A673 (cell line): ENCODE results near the gene COA1.

Source experiments
- EZH2 ChIP-seq: fragments of 200-600 bp; sonication (generic); IDR thresholded peaks from 2 replicates; pipeline ENCODE4 v1.6.1; 2017; ENCODE audit warnings: borderline replicate concordance, low read depth, mild to moderate bottlenecking, mixed read lengths, antibody characterized with exemption, low read length; ENCODE audit not compliant: poor library complexity, severe bottlenecking
- TF ChIP-seq, protein P1 (sequence below): fragments of 300-800, 200-600 bp; sonication (generic); conservative IDR thresholded peaks from 2 replicates; pipeline ENCODE4 v1.5.1; 2017; ENCODE audit warnings: low read depth, mild to moderate bottlenecking, antibody characterized with exemption, low read length, moderate library complexity, mixed read lengths

DNA sequence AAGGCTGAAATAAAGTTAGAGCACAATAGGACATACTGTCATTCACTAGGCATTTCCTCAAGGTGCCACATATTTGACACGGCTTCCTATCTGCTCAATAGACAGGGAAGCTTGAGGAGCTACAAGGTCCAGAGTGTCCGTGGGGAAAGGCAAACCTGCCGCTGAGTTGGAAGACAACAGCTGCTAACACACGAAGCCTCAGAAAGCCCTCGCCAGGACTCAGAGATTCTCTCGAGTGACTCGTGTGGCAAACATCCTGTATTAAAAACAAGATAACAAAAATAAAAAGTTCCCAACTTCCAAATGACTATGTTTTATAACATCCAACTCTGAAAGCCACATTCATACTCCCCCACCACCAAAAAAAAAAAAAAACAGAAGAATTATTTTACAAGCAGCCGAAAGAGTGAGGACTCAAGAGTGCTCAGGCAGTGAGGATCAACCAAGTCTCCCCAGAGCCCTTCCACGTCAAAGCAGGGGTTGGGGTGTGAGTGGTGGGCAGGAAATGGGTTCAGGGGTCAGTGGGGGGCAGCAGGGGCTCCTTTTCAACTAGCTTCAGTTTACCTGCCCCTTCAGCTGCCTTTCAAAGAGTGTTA is 78.8 kb downstream of the COA1 start:
- TF ChIP-seq, protein P1, sequence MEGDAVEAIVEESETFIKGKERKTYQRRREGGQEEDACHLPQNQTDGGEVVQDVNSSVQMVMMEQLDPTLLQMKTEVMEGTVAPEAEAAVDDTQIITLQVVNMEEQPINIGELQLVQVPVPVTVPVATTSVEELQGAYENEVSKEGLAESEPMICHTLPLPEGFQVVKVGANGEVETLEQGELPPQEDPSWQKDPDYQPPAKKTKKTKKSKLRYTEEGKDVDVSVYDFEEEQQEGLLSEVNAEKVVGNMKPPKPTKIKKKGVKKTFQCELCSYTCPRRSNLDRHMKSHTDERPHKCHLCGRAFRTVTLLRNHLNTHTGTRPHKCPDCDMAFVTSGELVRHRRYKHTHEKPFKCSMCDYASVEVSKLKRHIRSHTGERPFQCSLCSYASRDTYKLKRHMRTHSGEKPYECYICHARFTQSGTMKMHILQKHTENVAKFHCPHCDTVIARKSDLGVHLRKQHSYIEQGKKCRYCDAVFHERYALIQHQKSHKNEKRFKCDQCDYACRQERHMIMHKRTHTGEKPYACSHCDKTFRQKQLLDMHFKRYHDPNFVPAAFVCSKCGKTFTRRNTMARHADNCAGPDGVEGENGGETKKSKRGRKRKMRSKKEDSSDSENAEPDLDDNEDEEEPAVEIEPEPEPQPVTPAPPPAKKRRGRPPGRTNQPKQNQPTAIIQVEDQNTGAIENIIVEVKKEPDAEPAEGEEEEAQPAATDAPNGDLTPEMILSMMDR: no peak
- no peak for TF ChIP-seq EZH2
